Chondrocyte (in vitro differentiated cells): ENCODE data around the gene MAP3K5. TPM values are rescaled to one million over a fixed set of nuclear protein-coding genes. Genes with fewer than 3 reads are reported as not detected.
A peak's percentile ranks its signal among the peaks of the same experiment; 100 is the strongest.

ENCODE experiments used
- DNase-seq: peaks from one replicate; pipeline ENCODE4 v3.0.0; 2021; ENCODE audit warnings: mixed read lengths, low spot score
- H3K27ac Mint-ChIP-seq: one replicate; pipeline ENCODE4 v1.8.0; 2021; ENCODE audit warnings: mild to moderate bottlenecking, moderate library complexity, mixed read lengths; ENCODE audit not compliant: unreplicated experiment
- H3K27me3 Mint-ChIP-seq: 2 replicates; pipeline ENCODE4 v1.8.0; 2021; ENCODE audit warnings: low read depth, mixed read lengths
- H3K36me3 Mint-ChIP-seq: 2 replicates; pipeline ENCODE4 v1.8.0; 2021; ENCODE audit warnings: low read depth, mixed read lengths
- H3K4me1 Mint-ChIP-seq: 2 replicates; pipeline ENCODE4 v1.8.0; 2021; ENCODE audit warnings: low read depth, mild to moderate bottlenecking, mixed read lengths
- H3K4me3 Mint-ChIP-seq: one replicate; pipeline ENCODE4 v1.8.0; 2021; ENCODE audit warnings: mild to moderate bottlenecking, moderate library complexity, mixed read lengths; ENCODE audit not compliant: unreplicated experiment
- H3K9me3 Mint-ChIP-seq: 2 replicates; pipeline ENCODE4 v1.8.0; 2021; ENCODE audit warnings: low read depth, mixed read lengths
- CTCF ChIP-seq: fragments of 200-600 bp; sonication (generic); IDR thresholded peaks from 2 replicates; pipeline ENCODE4 v1.5.0; 2021; ENCODE audit warnings: antibody characterized with exemption, mild to moderate bottlenecking, moderate library complexity
- total RNA-seq: library from RNA; stranded (reverse); gene quantifications from 3 replicates; pipeline ENCODE4 v1.2.1, GENCODE V29; 2021

Gene MAP3K5
- total RNA-seq, 1 donor from 2014 or later = 4.6 TPM

GRCh38 chr6:136673571-136673970, 118.7 kb downstream of the MAP3K5 start:
- Mint-ChIP-seq H3K4me1 (peaks cover 14% of the 10 kb centered on the region), H3K27ac (no peak overlapping the region), H3K27me3 (peaks cover 3% of the 10 kb centered on the region), H3K36me3 (peaks cover 12% of the 10 kb centered on the region), H3K9me3 (peaks cover 9% of the 10 kb centered on the region), H3K4me3 (no peak overlapping the region)
- DNase-seq = no peak
- no peak for TF ChIP-seq CTCF

GRCh38 chr6:136672144-136672543, 120.1 kb downstream of the MAP3K5 start:
- Mint-ChIP-seq H3K27me3 (peaks cover 3% of the 10 kb centered on the region), H3K27ac (no peak overlapping the region), H3K4me1 (peaks cover 17% of the 10 kb centered on the region), H3K4me3 (no peak overlapping the region), H3K36me3 (peaks cover 9% of the 10 kb centered on the region), H3K9me3 (peaks cover 9% of the 10 kb centered on the region)
- no peak for TF ChIP-seq CTCF
- no peak for DNase-seq

GRCh38 chr6:136669299-136669699, 123.0 kb downstream of the MAP3K5 start:
- no peak for TF ChIP-seq CTCF
- DNase-seq = no peak
- H3K4me3 Mint-ChIP-seq = no peak overlapping the region
- H3K9me3 Mint-ChIP-seq = peaks cover 9% of the 10 kb centered on the region
- H3K36me3 Mint-ChIP-seq = peaks cover 9% of the 10 kb centered on the region
- no peak overlapping the region for H3K27ac Mint-ChIP-seq
- peaks cover 3% of the 10 kb centered on the region for H3K27me3 Mint-ChIP-seq
- H3K4me1 Mint-ChIP-seq = peaks cover 17% of the 10 kb centered on the region

GRCh38 chr6:136668571-136668970, 123.7 kb downstream of the MAP3K5 start:
- Mint-ChIP-seq H3K4me1 (peaks cover 17% of the 10 kb centered on the region), H3K36me3 (peaks cover 6% of the 10 kb centered on the region), H3K27ac (peak overlapping the region; percentile 39), H3K9me3 (peaks cover 7% of the 10 kb centered on the region), H3K27me3 (peaks cover under 1% of the 10 kb centered on the region), H3K4me3 (no peak overlapping the region)
- no peak for TF ChIP-seq CTCF
- no peak for DNase-seq

GRCh38 chr6:136666041-136666440, 126.2 kb downstream of the MAP3K5 start:
- H3K4me3 Mint-ChIP-seq = no peak overlapping the region
- H3K36me3 Mint-ChIP-seq = no peaks in the 10 kb centered on the region
- no peaks in the 10 kb centered on the region for H3K27me3 Mint-ChIP-seq
- no peak overlapping the region for H3K27ac Mint-ChIP-seq
- TF ChIP-seq CTCF = no peak
- DNase-seq = no peak
- H3K4me1 Mint-ChIP-seq = peaks cover 21% of the 10 kb centered on the region
- H3K9me3 Mint-ChIP-seq = no peaks in the 10 kb centered on the region
